HG03025 (cell line): ENCODE data around the gene MTM1.

ENCODE experiments used
- ATAC-seq: cut with Tn5 transposase; IDR thresholded peaks from one replicate; pipeline ENCODE4 v1.9.1; 2021; ENCODE audit warnings: mild to moderate bottlenecking, moderate library complexity; ENCODE audit not compliant: unreplicated experiment, low FRiP score

Gene MTM1

GRCh38 chrX:150568320-150569154, at the start of gene MTM1:
Gene MTM1, plus strand, starts transcription at chrX:150568621. Its CDS starts 23,994 bp downstream, at chrX:150592615.
- peak; percentile 85 for ATAC-seq

GRCh38 chrX:150522494-150522893, 45.9 kb upstream of the MTM1 start:
- ATAC-seq: no peak

GRCh38 chrX:150525061-150525919, 43.1 kb upstream of the MTM1 start:
- ATAC-seq: no peak

- no peak for ATAC-seq
Observed at GRCh38 chrX:150526692-150527091, 41.7 kb upstream of the MTM1 start.

GRCh38 chrX:150527108-150527507, 41.3 kb upstream of the MTM1 start:
- ATAC-seq: no peak

- no peak for ATAC-seq
Observed at GRCh38 chrX:150529587-150529986, 38.8 kb upstream of the MTM1 start.

GRCh38 chrX:150530821-150531220, 37.6 kb upstream of the MTM1 start:
- no peak for ATAC-seq

- ATAC-seq: no peak
Observed at GRCh38 chrX:150531467-150531866, 37.0 kb upstream of the MTM1 start.

- no peak for ATAC-seq
Observed at GRCh38 chrX:150533863-150534262, 34.6 kb upstream of the MTM1 start.

- ATAC-seq: no peak
Observed at GRCh38 chrX:150536455-150537116, 31.8 kb upstream of the MTM1 start.

- ATAC-seq: no peak
Observed at GRCh38 chrX:150537851-150538250, 30.6 kb upstream of the MTM1 start.

GRCh38 chrX:150540965-150541364, 27.5 kb upstream of the MTM1 start:
- no peak for ATAC-seq

- no peak for ATAC-seq
Observed at GRCh38 chrX:150542846-150543229, 25.6 kb upstream of the MTM1 start.

GRCh38 chrX:150543230-150544155, 24.9 kb upstream of the MTM1 start:
- ATAC-seq: no peak

- ATAC-seq: no peak
Observed at GRCh38 chrX:150544222-150544787, 24.1 kb upstream of the MTM1 start.

- ATAC-seq: no peak
Observed at GRCh38 chrX:150544835-150545770, 23.3 kb upstream of the MTM1 start.

- no peak for ATAC-seq
Observed at GRCh38 chrX:150546711-150547153, 21.7 kb upstream of the MTM1 start.

GRCh38 chrX:150547375-150548115, 20.9 kb upstream of the MTM1 start:
- ATAC-seq: peak; percentile 60
